ENCODE measurements around the gene GALM.

DNA sequence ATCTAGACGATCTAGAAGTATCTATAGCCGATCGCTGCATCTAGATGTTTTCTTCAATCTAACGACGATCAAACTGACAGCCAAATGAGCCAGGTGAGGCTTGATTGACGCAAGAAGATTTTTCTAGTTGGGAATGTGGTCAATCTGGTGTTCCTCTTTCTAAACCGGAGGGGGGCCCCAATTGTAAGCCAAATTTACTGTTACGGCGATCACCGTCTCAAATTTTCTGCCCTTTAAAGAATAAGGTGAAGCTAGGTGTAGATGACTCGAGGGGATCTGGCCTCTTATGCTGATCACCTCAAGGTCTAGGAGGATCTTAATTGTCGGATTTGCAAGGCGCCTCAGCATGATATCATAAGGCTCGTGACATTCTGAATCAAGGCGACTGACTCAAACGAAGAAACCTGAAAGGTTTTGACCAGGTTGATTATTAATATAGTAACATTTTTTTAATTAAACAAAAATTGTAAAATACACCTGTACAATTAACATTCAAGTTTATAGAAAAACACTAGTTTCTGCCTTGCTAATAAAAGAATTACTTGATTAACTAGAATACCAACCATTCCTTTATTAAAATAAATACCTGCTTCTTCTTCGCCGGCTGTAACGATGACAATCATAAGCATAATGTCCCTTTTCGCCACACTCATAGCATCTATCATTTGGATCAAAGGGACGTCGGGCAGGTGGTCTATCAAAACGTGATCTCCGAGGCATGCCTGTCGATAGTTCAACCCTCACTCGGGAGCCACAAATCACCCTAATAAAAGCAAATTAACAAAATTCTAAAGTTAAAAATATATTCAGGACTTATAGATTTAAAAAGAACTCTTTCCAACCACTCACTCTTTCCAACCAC lies 83.3 kb downstream of the GALM start:
- peak; percentile 20 for TF ChIP-seq POLR2A (IDR thresholded peaks at IDR 0.05; ENCODE audit: low read depth, low read length)
- TF ChIP-seq POLR2AphosphoS5 (IDR thresholded peaks at IDR 0.05; ENCODE audit: insufficient read depth, low read depth, low read length) = no peak
- TF ChIP-seq, protein P1, sequence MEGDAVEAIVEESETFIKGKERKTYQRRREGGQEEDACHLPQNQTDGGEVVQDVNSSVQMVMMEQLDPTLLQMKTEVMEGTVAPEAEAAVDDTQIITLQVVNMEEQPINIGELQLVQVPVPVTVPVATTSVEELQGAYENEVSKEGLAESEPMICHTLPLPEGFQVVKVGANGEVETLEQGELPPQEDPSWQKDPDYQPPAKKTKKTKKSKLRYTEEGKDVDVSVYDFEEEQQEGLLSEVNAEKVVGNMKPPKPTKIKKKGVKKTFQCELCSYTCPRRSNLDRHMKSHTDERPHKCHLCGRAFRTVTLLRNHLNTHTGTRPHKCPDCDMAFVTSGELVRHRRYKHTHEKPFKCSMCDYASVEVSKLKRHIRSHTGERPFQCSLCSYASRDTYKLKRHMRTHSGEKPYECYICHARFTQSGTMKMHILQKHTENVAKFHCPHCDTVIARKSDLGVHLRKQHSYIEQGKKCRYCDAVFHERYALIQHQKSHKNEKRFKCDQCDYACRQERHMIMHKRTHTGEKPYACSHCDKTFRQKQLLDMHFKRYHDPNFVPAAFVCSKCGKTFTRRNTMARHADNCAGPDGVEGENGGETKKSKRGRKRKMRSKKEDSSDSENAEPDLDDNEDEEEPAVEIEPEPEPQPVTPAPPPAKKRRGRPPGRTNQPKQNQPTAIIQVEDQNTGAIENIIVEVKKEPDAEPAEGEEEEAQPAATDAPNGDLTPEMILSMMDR (IDR thresholded peaks at IDR 0.05; ENCODE audit: extremely low read depth in 1 of 2, insufficient read depth in 1 of 2, low read depth in 1 of 2, low read length in 2 of 2) = no peak
- no peak for TF ChIP-seq EZH2 (IDR thresholded peaks at IDR 0.05; ENCODE audit: borderline replicate concordance, low read depth, low read length, severe bottlenecking)
- no peak for TF ChIP-seq JUN (IDR thresholded peaks at IDR 0.05; ENCODE audit: borderline replicate concordance, insufficient read depth, insufficient read length, low read depth)
- TF ChIP-seq, protein P2, sequence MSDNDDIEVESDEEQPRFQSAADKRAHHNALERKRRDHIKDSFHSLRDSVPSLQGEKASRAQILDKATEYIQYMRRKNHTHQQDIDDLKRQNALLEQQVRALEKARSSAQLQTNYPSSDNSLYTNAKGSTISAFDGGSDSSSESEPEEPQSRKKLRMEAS (IDR thresholded peaks at IDR 0.05; ENCODE audit: insufficient read depth, insufficient read length) = no peak
- TF ChIP-seq MYC (IDR thresholded peaks at IDR 0.05; ENCODE audit: low read depth, low read length) = no peak
- TF ChIP-seq GATA2 (IDR thresholded peaks at IDR 0.05; ENCODE audit: insufficient read depth, insufficient read length, low read depth, low read length) = no peak
- TF ChIP-seq FOS (IDR thresholded peaks at IDR 0.05; ENCODE audit: borderline replicate concordance, insufficient read depth, low read length) = no peak

Data from endothelial cell of umbilical vein (primary cell).